HG03095 (cell line): ENCODE results near the gene SLIT1.

ENCODE experiments used
- ATAC-seq: cut with Tn5 transposase; IDR thresholded peaks from one replicate; pipeline ENCODE4 v1.9.1; 2021; ENCODE audit warnings: moderate library complexity; ENCODE audit not compliant: unreplicated experiment

Gene SLIT1

GRCh38 chr10:97028832-97029178 lies 157.0 kb downstream of the SLIT1 start:
- ATAC-seq: no peak

GRCh38 chr10:97028126-97028831 lies 157.5 kb downstream of the SLIT1 start:
- ATAC-seq: no peak

- ATAC-seq: no peak
Observed at GRCh38 chr10:97025613-97026242, 160.0 kb downstream of the SLIT1 start.

- no peak for ATAC-seq
Observed at GRCh38 chr10:97024168-97025073, 161.3 kb downstream of the SLIT1 start.

GRCh38 chr10:97023401-97024167 lies 162.2 kb downstream of the SLIT1 start:
- ATAC-seq: no peak

- no peak for ATAC-seq
Observed at GRCh38 chr10:97022616-97023015, 163.1 kb downstream of the SLIT1 start.

GRCh38 chr10:97020452-97021400 lies 165.0 kb downstream of the SLIT1 start:
- no peak for ATAC-seq

- no peak for ATAC-seq
Observed at GRCh38 chr10:97019213-97019844, 166.4 kb downstream of the SLIT1 start.

GRCh38 chr10:97018251-97019212 lies 167.2 kb downstream of the SLIT1 start:
- no peak for ATAC-seq

GRCh38 chr10:97017474-97017903 lies 168.3 kb downstream of the SLIT1 start:
- no peak for ATAC-seq

- peak; percentile 79 for ATAC-seq
Observed at GRCh38 chr10:97016728-97017473, 168.9 kb downstream of the SLIT1 start.

GRCh38 chr10:97015240-97015639 lies 170.5 kb downstream of the SLIT1 start:
- no peak for ATAC-seq

- no peak for ATAC-seq
Observed at GRCh38 chr10:97013983-97014382, 171.8 kb downstream of the SLIT1 start.

- ATAC-seq: no peak
Observed at GRCh38 chr10:97013568-97013967, 172.2 kb downstream of the SLIT1 start.

GRCh38 chr10:97012470-97012869 lies 173.3 kb downstream of the SLIT1 start:
- no peak for ATAC-seq

GRCh38 chr10:97011397-97011796 lies 174.4 kb downstream of the SLIT1 start:
- no peak for ATAC-seq

- ATAC-seq: no peak
Observed at GRCh38 chr10:97010695-97011206, 175.0 kb downstream of the SLIT1 start.
